Inflammatory macrophage (primary cell): ENCODE measurements around the gene LAMB1.
"Not testable (repeated sequence)": the region's sequence is repeated elsewhere in the genome, so short reads cannot be mapped to it uniquely, and the experiment has no call there.

Experiments
- DNase-seq, 2 donors: peaks; one replicate each; pipeline ENCODE4 v3.0.0-alpha.2; 2020 to 2022
- total RNA-seq, 18 experiments: gene quantifications; one replicate each; lab custom pipeline; 2026; ENCODE audit warnings: mixed read lengths in 6 of 18, inconsistent platforms in 2 of 18; lab: John Stamatoyannopoulos, UW

The LAMB1 gene
- total RNA-seq = 0 to 5.3 (median 0.38) reads per million in 18 experiments

DNA sequence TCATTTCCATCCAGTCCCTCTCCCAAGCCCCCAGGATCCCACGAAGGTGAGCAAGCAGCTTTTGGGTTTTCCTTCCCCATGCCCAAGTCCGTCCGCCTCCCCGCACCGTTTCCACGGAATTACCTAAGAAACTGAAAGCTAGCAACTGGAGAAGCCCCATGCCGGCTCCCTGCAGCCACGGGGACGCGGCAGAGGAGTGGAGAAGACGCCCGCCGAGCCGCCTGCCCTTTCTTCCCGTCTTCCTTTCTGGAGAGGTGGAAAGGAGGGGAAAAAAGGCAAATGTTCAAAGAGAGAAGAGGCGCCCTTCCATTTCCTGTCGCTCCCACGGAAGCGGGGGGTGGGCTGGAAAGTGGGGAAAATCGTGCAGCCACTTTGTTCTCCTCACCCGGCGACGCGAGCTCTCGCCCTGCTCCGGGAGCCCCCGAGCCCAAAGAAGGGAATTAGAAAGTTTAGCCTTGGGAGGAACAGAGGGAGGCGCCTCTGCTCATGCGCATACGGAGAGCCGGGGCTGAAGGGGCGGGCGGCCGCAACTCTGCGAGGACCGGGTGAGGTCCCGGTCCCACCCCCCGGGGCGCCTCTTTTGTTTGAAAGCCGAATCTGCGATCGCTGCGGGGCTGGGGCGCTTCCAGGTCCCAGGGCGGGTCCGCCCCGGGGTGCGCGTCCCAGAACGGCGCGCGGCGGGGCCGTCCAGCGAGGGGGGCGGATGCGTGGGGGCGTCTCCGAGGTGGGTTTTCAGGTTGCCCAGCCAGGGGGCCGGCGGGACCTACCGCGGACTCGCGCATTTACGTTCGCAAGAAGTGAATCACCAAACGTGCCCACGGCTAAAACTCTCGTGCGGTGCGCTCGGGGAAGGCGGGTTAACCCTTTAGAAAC, at the start of gene LAMB1:
Gene LAMB1, minus strand, starts transcription at position 436 of the 873 bp plus-strand sequence. Its CDS starts 276 bp downstream, at position 160.
- no peak for DNase-seq

DNA sequence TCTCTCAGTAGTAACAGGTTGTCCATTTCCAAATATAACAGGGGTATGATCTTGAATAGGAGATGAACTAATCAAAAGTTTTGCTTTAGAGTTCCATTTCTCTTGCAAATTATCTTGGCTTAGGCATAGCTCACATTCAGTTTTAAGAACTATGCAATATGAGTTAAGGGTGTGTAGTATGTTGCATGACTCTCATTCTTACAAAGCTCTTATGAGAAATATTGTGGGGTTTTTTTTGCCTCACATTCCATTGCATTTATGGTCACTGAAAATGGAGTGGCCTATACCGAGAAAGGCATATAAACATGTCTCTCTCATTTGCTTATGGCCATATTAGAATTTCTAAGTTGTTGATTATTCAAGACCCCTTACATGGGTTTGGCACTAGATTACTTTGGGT, 48.5 kb upstream of the LAMB1 start:
- DNase-seq = no peak

GRCh38 chr7:108049962-108050361, 47.0 kb upstream of the LAMB1 start:
- DNase-seq = no peak

DNA sequence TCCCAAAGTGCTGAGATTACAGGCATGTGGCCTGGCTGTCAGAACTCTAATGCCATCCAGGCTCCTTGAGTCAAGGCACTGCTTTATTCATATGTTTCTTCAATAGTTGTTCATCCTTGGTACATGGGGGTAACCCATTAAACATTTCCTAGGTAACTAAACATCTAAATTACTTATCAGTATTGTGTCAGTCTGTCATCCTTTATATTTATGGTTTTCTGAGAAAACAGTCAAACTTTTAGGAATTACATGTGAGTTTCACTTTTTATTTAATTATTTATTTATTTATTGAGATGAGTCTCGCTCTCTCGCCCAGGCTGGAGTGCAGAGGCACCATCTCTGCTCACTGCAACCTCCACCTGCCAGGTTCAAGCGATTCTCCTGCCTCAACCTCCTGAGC, 45.5 kb upstream of the LAMB1 start:
- no peak for DNase-seq

DNA sequence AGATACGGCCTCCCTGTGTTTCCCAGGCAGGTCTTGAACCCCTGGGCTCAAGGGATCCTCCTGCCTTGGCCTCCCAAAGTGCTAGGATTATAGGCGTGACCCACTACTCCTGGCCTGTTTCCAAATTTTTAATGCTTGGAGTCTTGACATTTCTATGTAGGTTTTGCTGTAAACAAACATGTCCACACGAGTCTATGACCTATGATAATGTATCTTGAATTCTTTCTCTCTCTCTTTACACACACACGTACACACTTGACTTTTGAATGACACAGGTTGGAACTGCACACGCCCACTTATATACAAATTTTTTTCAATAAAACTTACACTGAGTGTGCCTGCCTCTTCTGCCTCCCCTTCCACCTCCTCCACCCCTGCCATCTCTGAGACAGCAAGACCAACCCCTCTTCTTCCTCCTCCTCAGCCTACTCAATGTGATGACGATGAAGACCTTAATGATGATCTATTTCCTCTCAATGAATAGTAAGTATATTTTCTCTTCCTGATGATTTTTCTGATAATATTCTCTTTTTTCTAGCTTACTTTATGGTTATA, 44.1 kb upstream of the LAMB1 start:
- DNase-seq = no peak

DNA sequence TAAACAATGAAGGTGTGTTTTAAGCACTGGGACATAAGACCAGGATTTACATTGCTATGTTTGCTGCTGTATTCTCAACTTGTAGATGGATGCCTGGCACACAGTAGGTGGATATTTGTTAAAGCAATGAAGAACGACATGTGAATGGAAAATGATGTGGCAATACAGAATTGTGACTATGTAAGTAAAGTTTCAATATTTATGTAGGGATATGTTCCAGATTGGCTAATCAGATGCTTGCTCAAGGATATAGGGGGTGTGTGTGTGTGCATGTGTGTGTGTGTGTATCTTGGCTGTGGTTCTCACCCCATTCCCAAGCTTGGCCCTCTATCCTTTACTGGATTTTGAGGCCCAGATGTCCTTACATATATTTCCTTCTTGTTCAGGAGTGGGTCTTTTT, 42.7 kb upstream of the LAMB1 start:
- DNase-seq = no peak

- no peak for DNase-seq
These were observed 42.2 kb upstream of the LAMB1 start for GRCh38 chr7:108045154-108045553.

GRCh38 chr7:108044345-108044744, 41.4 kb upstream of the LAMB1 start:
- DNase-seq = no peak

GRCh38 chr7:108038986-108039385, 36.0 kb upstream of the LAMB1 start:
- no peak for DNase-seq

- no peak for DNase-seq
These were observed 34.8 kb upstream of the LAMB1 start for GRCh38 chr7:108037741-108038140.

DNA sequence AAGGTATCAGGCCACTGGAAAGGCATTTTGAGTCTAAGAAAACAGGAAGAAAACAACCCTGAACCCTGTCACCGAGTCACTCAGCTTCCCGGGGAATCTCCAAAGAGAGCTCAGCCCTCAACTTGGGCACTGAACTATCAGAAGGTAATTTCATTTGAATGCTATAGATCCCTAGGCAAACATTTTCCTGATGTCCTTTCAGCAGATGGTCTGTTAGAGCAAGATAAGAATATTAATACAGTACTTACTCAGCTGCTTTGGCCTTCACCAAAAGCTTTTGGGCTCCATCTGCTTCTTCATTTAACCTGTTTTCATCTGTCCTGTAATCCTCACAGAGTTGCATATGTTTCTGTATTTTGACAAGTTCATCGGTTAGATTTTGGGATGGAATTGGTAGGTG, 34.2 kb upstream of the LAMB1 start:
- no peak for DNase-seq

DNA sequence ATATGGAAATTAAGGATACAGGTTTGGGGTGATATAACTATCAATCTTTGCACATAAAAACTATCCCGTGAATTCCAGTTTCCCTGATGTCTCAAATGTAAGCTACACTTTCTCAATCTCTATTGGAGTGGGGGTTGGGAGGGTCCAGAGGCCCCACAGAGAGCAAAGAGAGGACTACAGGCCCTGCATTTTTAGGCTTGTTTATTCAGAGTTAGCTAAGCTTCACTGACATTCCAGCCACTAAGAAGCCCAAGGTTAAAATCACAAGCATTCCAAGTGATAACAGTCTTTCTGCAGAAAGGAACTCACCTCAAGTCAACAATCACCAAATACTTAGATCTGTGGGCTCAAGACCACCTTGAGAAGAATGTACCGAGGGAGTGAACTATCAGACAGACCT, 31.6 kb upstream of the LAMB1 start:
- DNase-seq = no peak

GRCh38 chr7:108033776-108034497, 31.0 kb upstream of the LAMB1 start:
- DNase-seq = no peak

GRCh38 chr7:108033309-108033708, 30.3 kb upstream of the LAMB1 start:
- DNase-seq = not testable (repeated sequence)

DNA sequence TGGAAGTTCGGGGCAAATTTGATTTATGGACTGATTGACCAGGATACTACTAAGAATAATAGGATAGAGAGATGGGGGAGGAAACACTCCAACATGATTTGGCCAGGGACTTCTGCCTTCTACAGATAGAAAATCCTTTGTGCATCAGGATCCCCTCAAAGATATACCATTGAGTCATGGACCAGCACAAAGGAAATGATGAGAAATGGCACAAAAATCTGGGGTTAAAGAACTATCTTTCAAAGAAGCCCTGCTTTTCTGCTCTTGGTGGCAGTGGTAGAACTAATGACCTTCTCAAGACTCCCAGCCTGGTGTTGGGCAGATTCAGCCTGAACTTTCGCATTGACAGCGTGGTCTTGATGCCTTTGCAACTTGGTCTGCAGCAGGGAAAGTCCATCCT, 27.6 kb upstream of the LAMB1 start:
- no peak for DNase-seq

- DNase-seq = no peak
These were observed 26.1 kb upstream of the LAMB1 start for GRCh38 chr7:108029034-108029433.

GRCh38 chr7:108028111-108028510, 25.1 kb upstream of the LAMB1 start:
- DNase-seq = no peak

DNA sequence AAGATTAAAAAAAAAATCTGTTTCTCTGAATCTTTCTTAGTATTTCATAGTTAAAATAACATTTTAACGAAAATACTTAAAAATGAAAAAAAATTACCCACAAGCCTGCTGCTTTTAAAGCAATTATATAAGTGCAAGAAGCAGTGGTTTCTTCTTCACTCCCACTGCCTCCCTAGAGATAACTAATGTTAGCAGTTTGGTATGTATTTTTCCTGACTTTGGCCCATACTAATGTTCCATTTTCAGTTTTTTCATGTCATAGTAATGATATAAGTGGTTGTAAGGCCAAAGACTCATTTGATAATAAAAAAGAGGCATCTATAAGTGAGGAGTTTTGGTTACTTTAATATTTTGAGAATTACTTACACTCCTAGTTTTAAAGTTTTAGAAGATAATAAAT, 24.3 kb upstream of the LAMB1 start:
- no peak for DNase-seq

DNA sequence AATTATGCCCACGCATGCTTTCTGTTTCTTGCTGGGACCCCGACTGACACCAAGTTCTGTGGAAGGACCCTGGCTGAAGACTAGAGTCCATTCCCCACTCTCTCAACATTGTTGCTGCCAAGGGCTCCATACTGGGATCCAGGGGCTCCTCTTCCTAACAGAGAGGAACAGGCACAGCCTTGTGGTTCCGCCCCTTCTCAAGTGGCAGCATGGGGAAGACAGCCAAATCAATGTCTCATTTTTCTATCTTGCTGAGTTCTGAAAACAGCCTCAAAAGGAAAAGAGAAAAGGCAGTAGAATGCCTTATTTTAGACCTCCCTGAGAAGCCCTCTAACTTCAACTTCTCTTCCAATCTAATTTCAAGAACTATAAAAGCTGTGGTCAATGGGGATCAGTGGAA, 23.7 kb upstream of the LAMB1 start:
- DNase-seq = no peak

DNA sequence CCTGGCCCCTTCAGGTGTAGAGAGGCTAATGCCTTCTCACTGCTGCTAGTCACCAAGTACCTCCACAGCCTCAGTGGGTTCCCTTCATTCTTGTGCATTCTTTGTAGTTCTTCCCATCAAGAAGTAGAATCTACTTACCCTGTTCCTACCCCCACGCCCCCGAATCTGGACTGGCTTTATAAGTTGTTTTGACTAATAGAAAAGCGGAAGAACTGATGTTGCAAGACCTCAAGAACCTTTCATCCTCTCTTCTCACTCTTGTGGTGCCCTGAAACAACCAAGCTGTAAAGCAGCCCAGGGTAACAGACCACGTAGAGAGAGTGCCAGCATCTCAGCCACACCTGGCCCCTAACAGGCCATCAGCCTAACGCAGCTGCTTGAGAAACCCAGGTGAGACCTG, 23.2 kb upstream of the LAMB1 start:
- peak in 1 of 2 donors; percentile 23 for DNase-seq

- no peak for DNase-seq
These were observed 21.6 kb upstream of the LAMB1 start for GRCh38 chr7:108024538-108024937.

DNA sequence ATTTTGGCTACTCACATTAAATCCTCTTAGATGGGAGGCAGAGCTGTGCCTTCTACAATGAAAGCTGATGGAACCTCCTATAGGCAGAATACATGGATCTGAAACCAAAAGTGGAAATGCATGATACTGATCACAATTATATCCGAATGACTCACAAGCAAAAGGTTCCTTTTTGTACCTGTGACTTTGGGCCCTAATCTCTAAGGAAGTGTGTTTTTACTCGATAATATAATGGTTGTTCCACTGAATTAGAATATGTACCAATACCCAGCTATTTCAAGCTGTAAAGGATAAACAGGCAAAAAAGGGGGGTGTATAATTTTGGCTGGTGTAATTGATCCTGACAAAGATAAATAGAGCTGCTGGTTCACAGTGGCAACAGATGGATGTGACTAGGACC, 17.6 kb upstream of the LAMB1 start:
- DNase-seq = no peak

DNA sequence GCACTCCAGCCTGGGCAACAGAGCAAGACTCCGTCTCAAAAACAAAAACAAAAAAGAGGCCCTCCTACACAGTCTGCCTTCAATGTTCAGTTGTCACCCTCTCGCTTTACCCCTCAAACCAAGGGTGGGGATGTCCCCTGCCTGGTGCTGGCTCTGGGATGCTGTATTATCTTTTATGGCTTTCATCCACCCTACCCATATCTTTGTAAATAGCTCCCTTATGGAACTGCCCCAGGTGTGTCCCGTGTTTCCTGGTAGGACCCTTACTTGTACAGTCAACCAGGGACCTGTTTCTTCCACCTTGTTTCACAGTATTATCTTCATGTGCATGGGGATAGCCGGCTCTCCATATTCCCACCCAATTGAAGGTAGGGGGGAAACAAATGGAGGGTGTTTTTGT, 15.7 kb upstream of the LAMB1 start:
- DNase-seq = no peak

GRCh38 chr7:108017776-108018151, 14.8 kb upstream of the LAMB1 start:
- no peak for DNase-seq
